COLO829 (cell line): ENCODE measurements around the gene RNU5B-1.

Experiments
- DNase-seq: peaks from one replicate; pipeline ENCODE4 v3.0.0; 2012; ENCODE audit warnings: low spot score

Gene RNU5B-1

DNA sequence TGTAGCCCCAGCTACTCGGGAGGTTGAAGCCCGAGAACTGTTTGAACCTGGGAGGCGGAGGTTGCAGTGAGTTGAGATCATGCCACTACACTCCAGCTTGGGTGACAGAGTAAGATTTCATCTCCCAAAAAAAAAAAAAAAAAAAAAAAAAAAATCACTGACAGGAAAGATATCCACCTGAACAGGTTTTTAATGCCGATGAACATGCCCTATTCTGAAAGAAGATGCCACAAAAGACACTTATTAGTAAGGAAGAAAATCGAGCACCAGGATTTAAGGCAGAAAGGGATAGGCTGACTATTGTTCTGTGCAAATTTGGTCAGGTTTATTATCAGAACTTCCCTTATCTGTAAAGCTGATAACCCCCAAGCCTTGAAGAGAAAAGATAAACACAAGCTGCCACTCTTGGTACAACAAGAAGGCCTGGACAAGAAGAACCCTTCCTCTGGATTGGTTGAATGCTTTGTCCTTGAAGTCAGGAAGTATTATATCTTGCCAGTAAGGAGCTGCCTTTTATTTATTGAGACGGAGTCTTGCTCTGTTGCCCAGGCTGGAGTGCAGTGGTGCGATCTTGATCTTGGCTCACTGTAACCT, 15.1 kb upstream of the RNU5B-1 start:
- no peak for DNase-seq

DNA sequence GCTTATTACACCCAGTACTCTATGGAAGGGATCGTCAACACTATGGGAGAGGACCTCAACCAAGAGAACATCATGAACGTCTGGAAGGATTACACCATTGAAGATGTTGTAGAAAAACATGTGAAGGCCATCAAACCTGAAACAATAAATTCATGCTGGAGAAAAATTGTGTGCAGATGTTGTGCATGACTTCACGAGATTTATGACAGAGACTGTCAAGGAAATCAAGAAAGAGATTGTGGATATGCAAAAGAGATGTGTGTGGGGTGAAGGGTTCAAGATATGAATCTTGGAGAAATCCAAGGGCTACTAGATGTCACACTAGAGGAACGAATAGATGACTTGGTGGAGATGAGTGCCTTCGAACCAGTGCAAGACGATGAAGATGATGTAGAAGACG, 14.2 kb upstream of the RNU5B-1 start:
- DNase-seq, result no peak

DNA sequence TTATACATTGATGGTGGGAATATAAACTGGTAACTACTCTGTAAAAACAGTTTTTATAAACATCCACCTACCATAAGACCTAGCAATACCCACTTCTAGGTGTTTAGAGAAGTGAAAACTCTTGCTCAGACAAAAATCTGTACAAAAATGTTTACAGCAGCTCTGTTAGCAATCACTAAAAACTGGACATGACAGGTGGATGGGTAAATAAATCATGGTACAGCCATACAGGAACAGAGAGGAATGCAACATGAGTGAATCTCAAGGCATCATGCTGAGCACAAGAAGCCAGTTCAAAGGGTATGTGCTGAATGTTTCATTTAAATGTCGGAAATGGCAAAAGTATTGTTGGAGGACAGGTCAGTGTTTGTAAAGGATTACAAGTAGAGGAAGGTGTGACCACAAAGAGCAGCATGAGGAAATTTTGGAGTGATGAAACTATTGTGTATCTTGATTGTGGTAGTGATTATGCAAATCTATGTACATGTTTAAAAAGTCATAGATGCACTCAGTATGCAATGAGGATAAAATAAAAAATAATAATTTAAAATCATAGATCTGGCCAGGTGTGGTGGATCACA, 11.4 kb upstream of the RNU5B-1 start:
- no peak for DNase-seq

DNA sequence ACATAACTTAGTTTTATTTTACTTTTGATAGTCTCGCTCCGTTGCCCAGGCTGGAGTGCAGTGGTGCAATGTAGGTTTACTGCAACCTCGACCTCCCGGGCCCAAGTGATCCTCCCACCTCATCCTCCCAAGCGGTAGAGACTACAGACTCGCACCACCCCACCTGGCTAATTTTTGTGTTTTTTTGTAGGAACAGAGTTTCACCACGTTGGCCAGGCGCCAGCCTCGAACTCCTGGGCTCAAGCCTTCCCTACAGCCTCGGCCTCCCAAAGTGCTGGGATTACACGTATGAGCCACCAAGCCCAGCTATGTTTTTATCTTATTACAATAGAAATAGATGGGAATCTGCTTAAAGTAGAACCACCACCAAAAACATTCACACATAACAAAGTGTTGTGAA, 5.7 kb upstream of the RNU5B-1 start:
- DNase-seq, result no peak

DNA sequence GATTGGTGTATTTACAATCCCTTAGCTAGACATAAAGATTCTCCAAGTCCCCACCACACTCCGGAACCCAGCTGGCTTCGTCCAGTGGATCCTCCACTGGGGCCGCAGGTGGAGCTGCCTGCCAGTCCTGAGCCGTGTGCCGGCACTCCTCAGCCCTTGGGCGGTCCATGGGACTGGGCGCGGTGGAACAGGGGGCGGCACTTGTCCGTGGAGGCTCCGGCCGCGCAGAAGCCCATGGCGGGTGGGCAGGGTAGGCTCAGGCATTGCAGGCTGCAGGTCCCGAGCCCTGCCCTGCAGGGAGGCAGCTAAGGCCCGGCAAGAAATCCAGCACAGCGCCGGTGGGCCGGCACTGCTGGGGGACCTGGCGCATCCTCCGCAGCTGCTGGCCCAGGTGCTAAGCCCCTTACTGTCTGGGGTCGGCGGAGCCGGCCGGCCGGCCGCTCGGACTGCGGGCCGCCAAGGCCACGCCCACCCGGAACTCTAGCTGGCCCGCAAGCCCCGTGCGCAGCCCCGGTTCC, 3.5 kb upstream of the RNU5B-1 start:
- DNase-seq, result no peak

DNA sequence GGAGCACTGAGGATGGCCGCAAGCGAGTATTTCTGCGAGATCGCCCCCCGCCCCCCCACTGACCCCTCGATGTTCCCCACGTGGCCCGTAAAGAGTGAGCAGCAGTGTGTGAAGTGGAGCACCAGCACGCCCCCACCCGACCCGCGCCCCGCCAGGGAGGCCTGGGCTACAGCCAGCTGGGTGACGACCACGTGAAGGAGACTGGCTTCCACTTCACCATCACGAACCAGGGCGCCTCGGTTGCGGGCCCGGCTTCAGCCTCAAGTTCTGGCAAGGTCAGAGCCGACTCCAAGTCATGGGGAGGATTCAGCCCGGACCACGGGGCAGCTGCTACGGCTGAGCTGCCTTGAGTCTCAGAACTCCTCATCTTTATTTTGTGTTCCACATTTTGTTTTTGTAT, 2.4 kb upstream of the RNU5B-1 start:
- no peak for DNase-seq

DNA sequence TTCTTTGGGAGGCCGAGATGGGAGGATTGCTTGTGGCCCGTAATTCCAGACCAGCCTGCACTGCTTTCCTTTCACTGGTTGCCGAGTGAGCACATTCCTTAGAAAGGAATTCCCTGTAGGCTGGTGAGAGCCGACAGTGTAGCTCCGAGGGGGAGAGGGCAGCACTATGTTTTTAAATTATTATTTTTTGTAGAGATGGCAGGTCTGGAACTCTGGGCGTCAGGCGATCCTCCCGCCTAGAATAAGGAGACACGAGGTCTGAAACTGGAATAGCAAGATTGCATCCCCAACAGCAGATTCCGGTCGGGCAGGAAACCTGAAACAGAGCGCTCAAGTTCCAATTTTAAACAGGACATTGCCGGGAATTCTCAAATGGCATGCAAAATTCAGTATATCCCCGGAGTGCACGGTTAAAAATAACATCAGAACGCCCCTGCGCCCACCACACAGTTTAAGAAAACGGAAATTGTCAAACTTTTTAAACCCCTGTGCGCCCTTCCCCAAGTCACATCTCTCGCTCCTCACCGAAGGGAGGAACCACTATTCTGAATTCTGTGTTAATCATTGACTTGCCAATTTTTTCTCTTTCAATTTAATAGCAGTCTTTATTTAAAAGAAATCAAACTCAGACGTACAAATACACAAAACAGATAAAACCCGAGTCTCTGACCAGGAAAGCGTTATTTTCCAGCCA, 643 bp upstream of the RNU5B-1 start:
- no peak for DNase-seq

DNA sequence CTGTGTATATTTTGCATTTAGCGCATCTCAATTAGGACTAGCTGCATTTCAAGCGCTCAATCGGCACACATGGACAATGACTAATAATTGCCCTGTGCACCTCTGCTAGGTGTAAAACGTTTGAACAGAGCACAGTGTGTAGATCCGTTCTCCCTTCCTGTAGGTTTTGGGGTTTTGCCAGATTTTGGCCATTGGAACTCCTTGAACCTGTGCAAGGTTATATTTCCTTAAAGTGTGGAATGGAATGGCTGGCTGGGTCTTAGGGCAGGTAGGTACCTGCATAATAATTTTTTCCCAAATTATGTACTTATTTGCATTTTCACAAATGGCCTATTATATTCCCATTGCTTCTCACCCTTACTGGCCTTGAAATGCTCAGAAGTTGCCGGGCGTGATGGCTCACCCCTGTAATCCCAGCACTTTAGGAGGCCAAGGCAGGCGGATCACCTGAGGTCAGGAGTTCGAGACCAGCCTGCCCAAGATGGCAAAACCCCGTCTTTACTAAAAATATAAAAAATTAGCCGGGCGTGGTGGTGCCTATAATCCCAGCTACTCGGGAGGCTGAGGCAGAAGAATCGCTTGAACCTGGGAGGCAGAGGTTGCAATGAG, 777 bp downstream of the RNU5B-1 start:
- DNase-seq, result no peak

DNA sequence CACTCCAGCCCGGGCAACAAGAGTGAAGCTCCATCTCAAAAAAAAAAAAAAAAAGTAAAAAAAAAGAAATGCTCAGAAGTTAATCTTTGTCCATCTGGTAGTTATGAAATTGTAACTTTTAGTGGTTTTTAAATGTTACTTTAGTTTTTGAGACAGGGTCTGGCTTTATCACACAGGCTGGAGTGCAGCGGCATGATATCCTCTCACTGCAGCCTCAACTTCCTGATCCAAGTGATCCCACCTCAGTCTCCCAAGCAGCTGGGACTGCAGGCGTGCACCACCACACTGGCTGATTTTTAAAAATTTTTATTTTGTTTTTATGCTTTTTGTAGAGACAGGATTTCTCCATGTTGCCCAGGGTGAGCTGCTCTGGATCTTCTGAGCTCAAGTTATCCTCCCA, 1.3 kb downstream of the RNU5B-1 start:
- DNase-seq, result no peak

DNA sequence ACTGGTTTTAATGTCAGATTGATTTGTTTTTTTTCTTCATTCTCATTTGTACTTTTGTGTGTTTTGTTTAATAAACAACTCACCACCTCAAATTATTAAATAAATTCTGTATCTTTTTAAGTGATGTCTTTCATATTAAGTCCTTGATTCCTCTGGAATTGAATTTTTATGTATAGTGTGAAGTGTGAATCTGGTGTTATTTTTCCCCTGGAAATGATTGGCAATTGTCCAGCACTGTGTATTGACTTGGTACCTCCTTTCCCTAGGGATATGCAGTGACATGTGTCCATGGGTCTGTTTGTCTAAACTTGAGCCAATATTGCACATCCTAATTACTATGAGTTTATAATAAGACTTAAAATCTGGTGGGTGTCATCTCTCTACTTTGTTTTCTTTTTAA, 2.1 kb downstream of the RNU5B-1 start:
- no peak for DNase-seq

DNA sequence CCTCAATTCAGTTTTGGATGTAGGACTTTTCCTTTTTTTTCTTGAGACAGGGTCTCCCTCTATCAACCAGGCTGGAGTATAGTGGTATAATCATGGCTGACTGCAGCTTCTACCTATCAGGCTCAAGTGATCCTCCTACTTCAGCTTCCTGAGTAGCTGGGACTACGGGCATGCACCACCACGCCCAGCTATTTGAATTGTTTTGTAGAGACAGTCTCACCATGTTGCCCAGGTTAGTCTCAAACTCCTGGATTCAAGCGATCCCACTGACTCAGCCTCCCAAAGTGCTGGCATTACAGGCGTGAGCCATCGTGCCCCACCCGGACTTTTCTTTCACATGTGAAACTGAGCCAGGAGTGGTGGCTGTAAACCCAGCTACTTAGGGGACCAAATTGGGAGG, 3.5 kb downstream of the RNU5B-1 start:
- no peak for DNase-seq

DNA sequence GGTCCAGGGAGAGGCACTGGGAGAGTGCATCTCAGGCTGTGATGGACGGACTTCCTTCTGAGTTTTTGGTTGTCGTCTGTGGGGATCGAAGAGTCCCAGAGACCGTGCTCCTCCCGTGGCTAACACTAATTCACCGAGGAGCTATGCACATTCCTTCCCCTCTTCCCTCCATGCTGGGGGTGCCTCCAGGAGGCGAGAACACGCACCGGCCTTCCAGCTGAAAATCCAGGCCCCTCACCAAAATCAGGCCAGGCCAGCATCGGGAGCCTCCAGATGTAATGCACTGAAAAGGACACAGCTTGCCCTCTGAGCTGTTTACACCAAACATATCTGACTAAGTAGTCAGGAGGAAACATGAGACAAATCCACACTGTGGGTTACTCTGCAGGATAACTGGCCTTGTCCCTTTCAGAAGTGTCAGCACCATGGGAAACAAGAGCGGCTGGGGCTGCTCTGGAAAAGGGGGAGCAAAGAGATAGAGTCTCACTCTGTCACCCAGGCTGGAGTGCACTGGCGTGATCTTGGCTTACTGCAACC, 5.5 kb downstream of the RNU5B-1 start:
- no peak for DNase-seq

DNA sequence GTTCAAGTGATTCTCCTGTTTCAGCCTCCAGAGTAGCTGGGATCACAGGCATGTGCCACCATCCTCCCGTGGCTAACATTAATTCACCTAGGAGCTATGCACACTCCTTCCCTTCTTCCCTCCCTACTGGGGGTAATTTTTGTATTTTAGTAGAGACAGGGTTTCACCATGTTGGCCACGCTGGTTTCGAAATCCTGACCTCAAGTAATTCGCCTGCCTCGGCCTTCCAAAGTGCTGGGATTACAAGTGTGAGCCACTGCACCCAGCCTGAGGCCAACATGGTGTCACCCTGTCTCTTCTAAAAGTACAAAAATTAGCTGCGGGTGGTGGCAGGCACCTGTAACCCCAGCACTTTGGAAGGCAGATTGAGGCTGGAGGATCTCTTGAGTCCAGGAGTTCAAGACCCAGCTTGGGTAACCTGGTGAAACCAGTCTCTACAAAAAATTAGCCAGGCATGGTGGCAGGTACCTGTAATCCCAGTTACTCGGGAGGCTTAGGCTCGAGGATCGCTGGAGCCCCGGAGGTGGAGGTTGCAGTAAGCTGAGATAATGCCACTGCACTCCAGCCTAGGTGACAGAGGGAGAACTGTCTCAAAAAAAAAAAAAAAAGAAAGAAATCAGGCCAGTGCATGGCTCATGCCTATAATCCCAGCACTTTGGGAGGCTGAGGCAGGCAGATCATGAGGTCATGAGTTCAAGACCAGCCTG, 6.1 kb downstream of the RNU5B-1 start:
- no peak for DNase-seq

DNA sequence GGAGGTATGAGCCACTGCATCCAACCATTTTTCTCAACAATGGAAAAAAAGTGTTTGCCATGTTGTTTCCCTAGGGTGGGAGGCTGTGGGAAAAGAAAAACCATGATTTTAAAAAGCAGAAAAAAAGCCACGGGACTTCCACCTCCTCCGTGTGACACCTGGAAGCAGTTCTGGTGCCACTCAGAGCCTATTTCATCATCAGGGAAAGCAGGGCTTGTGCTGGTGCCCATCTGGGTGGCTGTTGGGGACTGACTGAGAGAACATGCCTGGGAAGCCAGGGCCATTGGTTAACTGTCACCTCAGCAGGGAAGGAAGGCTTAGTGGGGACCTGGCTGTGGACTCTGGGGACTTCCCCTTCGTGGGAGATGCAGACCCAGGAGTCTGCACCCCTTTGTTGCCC, 7.3 kb downstream of the RNU5B-1 start:
- no peak for DNase-seq

DNA sequence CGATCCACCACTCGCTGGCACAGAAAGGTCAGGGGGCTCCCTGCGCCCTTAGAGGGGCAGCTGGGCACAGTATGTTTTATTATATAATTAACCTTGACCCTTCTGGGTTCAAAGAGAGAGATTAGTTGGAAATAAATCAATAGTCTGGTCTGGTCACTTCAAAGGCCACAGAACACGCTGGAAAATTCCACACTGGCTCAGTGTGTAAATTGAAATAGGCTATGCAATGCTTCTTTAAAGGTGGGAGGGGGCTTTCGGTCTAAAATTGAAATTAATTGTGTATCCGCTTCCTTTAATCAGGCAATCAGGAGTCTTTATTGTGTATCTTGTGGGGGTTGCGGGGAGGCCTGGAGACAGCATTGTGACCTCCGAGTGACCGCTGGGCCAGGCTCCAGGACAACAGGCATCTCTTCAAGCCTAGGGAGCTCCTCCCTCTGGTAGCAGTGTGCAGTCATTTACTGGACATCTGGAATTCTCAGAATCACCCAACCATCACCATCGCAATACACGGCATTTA, 8.0 kb downstream of the RNU5B-1 start:
- DNase-seq, result peak; percentile 42

DNA sequence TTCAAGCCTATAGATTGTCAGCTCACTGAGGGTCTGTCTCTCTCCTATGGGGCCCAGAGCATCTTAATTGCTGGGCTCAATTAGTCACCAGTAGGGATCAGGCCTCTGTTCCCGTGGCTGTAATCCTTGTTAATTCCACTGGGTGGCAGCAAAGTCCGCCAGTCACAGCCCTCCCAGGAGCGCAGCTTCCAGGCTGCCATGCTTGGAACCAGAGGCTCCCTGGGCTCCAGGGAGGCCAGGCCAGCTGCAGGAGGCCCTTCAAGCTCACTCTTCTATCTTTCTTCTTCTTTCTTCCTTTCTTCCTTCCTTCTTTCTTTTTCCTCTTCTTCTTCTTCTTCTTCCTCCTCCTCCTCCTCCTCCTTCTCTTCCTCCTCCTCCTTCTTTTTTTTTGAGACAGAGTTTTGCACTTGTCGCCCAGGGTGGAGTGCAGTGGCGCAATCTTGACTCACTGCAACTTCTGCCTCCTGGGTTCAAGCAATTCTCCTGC, 14.4 kb downstream of the RNU5B-1 start:
- peak; percentile 66 for DNase-seq

DNA sequence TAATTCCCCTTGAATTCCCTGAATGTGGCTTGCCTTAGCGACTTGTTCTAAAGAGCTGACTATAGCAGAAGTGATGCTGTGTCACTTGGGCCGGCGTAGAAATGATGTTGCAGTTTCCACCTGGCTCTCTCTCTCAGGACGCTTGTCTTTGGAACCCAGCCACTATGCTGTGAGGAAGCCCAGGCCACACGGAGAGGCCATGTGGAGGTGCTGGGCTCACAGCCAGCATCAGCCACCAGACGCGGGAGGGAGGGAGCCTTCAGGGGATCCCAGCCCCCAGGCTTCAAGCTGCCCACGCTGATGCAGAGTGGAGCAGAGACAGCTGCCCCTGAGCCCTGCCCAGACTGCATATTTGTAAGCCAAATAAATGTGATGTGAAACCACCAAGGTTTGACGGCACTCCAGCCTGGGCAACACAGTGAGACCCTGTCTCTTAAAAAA, 18.6 kb downstream of the RNU5B-1 start:
- DNase-seq, result no peak

DNA sequence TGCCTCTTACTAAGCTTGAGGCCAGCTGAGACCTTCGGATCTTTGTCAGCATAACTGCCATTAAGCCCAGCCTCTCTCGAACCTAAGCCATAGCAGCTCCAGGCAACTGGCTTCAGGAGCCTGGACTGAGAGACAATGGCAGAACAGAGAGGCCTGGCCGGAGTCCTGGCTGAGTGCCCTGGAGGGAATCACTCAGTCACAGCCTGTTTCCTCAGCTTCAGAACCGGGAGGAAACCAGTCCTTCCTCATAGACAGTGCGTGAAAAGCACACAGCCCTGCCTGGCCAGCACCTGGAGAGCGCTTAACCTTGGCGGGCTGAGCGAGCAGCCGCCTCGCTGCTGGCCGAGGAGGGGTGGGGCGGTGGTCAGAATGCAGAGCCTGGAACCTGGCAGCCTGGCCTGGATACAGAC, 21.6 kb downstream of the RNU5B-1 start:
- no peak for DNase-seq

DNA sequence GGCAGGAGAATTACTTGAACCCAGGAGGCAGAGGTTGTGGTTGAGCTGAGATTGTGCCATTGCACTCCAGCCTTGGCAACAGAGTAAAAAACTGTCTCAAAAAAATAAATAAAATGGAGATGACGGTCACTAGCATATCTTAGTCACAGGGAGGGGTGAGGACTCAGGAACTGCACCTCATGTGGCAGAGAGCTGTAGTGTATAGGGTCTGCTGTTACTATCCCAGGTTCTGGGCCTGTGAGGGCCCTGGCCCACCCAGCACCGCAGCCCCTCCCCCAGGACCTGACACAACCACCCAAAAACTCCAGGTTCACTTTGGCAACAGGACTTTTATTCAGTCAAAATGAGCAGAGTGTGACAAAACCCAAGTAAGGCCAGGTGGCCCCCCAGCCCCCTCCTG, 22.3 kb downstream of the RNU5B-1 start:
- no peak for DNase-seq

DNA sequence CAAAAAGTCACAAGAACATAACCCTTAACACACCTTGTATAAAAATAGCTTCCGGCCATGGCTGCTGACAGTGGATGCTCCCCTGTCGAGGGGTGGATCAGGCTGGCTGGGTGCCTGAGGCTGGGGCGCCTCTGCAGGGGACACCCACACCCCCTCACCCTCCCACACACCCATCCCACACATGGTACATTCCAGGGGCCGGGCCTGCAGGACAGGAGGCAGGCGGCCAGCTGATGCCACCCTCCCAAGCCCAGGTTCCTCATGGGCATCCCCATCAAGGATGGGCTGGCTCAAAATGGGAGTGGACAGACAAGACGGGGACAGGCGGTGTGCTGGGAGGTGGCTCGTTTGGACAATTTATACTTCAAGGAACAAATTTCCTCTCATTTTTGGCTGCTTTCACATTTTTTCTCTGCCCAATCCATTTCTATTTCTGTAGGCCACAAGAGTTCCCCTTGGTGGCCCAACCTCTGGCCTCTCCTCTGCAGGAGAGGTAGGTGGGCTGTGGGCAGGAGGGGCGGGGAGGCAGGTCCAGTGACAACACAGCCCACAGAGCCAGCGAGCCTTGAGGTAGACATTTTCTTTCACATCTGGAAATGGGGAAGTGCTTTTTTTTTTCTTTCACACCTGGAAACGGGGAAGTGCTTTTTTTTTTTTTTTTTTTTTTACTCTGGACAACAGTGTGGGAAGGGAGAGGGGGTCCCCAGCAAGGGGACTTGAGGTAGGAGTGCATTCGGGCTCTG, 23.3 kb downstream of the RNU5B-1 start:
- DNase-seq, result no peak
